ENCODE measurements around the gene TALDO1.

DNA sequence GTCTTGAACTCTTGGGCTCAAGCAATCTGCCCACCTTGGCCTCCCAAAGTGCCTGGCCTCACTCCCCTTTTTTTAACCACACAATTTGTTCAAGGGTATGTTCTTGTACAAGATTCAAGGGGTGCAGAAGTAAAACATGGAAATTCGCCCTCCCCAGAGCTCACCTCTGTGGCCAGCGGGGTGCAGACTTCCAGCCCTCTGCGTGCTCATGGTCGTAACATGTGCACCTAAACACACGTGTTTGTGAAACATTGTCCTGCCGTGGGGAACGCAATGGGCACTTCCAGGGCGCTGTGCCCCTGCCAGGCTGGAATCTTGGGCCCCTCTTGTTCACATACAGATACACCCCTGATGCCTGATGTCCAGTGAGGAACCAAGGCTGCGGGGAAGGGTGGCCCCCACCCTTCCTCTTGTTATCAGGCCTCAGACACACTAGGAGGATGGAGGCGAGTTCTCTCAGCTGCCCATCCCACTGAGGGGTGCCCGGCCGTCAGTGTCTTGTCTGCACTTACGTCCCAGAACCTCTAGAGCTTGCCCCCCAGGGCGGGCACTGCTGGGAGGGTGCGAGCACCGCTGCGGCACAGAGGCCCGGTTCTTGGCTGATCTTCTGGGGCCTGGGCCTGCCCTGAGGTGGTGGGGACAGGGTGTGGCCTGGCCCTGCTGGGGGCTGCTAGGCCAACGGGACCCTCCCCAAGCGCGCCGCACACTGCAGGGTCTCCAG is 45.4 kb upstream of the TALDO1 start:
- TF ChIP-seq CTCF (IDR thresholded peaks at IDR 0.05), result no peak
- TF ChIP-seq POLR2A (IDR thresholded peaks at IDR 0.05), result no peak
